Measurements from ENCODE around the gene NTRK3. TPM values are rescaled to one million over a fixed set of nuclear protein-coding genes. Genes with fewer than 3 reads are reported as not detected.

The NTRK3 gene
- total and polyA plus RNA-seq, 2 of the 13 experiments (the other 11 are each of a cell fraction or from before 2014, with no cell fraction given): not detected

GRCh38 chr15:88141269-88141889, 115.2 kb downstream of the NTRK3 start:
- POLR2A ChIA-PET: no interaction called here
- Histone ChIP-seq H3K27ac (ENCODE audit: extremely low read length, insufficient read depth, low read length) (no peak overlapping the region), H4K20me1 (ENCODE audit: insufficient read depth, low read length) (no peaks in the 10 kb centered on the region), H3K4me2 (ENCODE audit: low read depth, low read length) (no peak overlapping the region), H3K27me3 (ENCODE audit: control insufficient read depth in 1 of 2, insufficient read depth in 2 of 2, low read length in 2 of 2) (no peaks in the 10 kb centered on the region), H3K79me2 (ENCODE audit: insufficient read depth, low read length) (no peaks in the 10 kb centered on the region), H3K4me3 (replicated peaks in 1 of 3; ENCODE audit: insufficient read depth in 1 of 3, low read depth in 2 of 3, low read length in 3 of 3) (no peak overlapping the region), H3K4me1 (ENCODE audit: insufficient read depth, low read length) (no peaks in the 10 kb centered on the region), H3K9me3 (ENCODE audit: low read length) (no peaks in the 10 kb centered on the region), H3K36me3 (replicated peaks in 1 of 2; ENCODE audit: control insufficient read depth in 1 of 2, insufficient read depth in 2 of 2, low read length in 2 of 2) (no peaks in the 10 kb centered on the region), H3K9ac (ENCODE audit: insufficient read depth, low read depth, low read length) (no peak overlapping the region), H2AFZ (ENCODE audit: low read length) (no peak overlapping the region)
- DNase-seq (ENCODE audit: low spot score) (no peak), ATAC-seq (no peak), FAIRE-seq (no peak)
- in situ Hi-C loops (cut with HindIII; ENCODE audit: extremely low pct_ligation_motif_present, low pct_unique_long_range_greater_than_20kb) (no loop called here), intact Hi-C loops (cut with micrococcal nuclease; ENCODE audit: unreplicated experiment) (no loop called here)
- CTCF ChIA-PET (ENCODE audit: low intra/inter-chr PET ratio, low total read pairs): no interaction called here
- no peak for TF ChIP-seq ZNF232 (CRISPR knock-in tag; IDR thresholded peaks at IDR 0.05; ENCODE audit: borderline replicate concordance)
- no peak for TF ChIP-seq PAXIP1 (CRISPR knock-in tag; conservative IDR thresholded peaks at IDR 0.05)
- TF ChIP-seq SCMH1 (CRISPR knock-in tag; IDR thresholded peaks at IDR 0.05; ENCODE audit: borderline replicate concordance): no peak
- TF ChIP-seq ZNF543 (CRISPR knock-in tag; IDR thresholded peaks at IDR 0.05): no peak
- no peak for TF ChIP-seq ZNF260 (CRISPR knock-in tag; IDR thresholded peaks at IDR 0.05; ENCODE audit: borderline replicate concordance, low read depth)
- no peak for TF ChIP-seq RFX1 (IDR thresholded peaks at IDR 0.05)
- no peak for TF ChIP-seq FOXO4 (CRISPR knock-in tag; conservative IDR thresholded peaks at IDR 0.05)
- no peak for TF ChIP-seq NFE2 (CRISPR knock-in tag; IDR thresholded peaks at IDR 0.05)
- TF ChIP-seq ZNF44 (CRISPR knock-in tag; IDR thresholded peaks at IDR 0.05): no peak
- no peak for TF ChIP-seq MBNL3 (CRISPR knock-in tag; conservative IDR thresholded peaks at IDR 0.05)
- no peak for TF ChIP-seq BORCS8-MEF2B (CRISPR knock-in tag; IDR thresholded peaks at IDR 0.05)
- TF ChIP-seq ZFP82 (CRISPR knock-in tag; IDR thresholded peaks at IDR 0.05; ENCODE audit: borderline replicate concordance): no peak
- TF ChIP-seq REPIN1 (CRISPR knock-in tag; IDR thresholded peaks at IDR 0.05; ENCODE audit: borderline replicate concordance, low read depth): no peak
- no peak for TF ChIP-seq TBP (CRISPR knock-in tag; IDR thresholded peaks at IDR 0.05)
- no peak for TF ChIP-seq POGZ (CRISPR knock-in tag; IDR thresholded peaks at IDR 0.05)
- TF ChIP-seq NCOR1 (IDR thresholded peaks at IDR 0.05; ENCODE audit: borderline replicate concordance, low read length): no peak
- 28% methylated on average over 6 of the region's 6 CpGs for WGBS (ENCODE audit: low lambda C conversion rate)
- BruUV-seq (replicated peaks): no TSS peak
